ENCODE data around the gene TAF1A.

TAF1A gene

GRCh38 chr1:222535455-222535854 lies 54.3 kb downstream of the TAF1A start:
- DNase-seq (ENCODE audit: low read depth), result no peak

GRCh38 chr1:222530852-222531251 lies 58.9 kb downstream of the TAF1A start:
- no peak for DNase-seq (ENCODE audit: low read depth)

- no peak for DNase-seq (ENCODE audit: low read depth)
Measured at GRCh38 chr1:222529916-222530315, 59.8 kb downstream of the TAF1A start.

- DNase-seq (ENCODE audit: low read depth), result no peak
Measured at GRCh38 chr1:222529181-222529580, 60.6 kb downstream of the TAF1A start.

- DNase-seq (ENCODE audit: low read depth), result no peak
Measured at GRCh38 chr1:222525951-222526350, 63.8 kb downstream of the TAF1A start.

GRCh38 chr1:222523852-222524251 lies 65.9 kb downstream of the TAF1A start:
- DNase-seq (ENCODE audit: low read depth), result no peak

- no peak for DNase-seq (ENCODE audit: low read depth)
Measured at GRCh38 chr1:222522105-222522915, 67.4 kb downstream of the TAF1A start.

- DNase-seq (ENCODE audit: low read depth), result no peak
Measured at GRCh38 chr1:222521299-222522104, 68.2 kb downstream of the TAF1A start.
